ENCODE data around the gene RMI2.
A peak's percentile ranks its signal among the peaks of the same experiment; 100 is the strongest.

GRCh38 chr16:11396241-11397048 lies 51.2 kb downstream of the RMI2 start:
- TF ChIP-seq, protein P1, sequence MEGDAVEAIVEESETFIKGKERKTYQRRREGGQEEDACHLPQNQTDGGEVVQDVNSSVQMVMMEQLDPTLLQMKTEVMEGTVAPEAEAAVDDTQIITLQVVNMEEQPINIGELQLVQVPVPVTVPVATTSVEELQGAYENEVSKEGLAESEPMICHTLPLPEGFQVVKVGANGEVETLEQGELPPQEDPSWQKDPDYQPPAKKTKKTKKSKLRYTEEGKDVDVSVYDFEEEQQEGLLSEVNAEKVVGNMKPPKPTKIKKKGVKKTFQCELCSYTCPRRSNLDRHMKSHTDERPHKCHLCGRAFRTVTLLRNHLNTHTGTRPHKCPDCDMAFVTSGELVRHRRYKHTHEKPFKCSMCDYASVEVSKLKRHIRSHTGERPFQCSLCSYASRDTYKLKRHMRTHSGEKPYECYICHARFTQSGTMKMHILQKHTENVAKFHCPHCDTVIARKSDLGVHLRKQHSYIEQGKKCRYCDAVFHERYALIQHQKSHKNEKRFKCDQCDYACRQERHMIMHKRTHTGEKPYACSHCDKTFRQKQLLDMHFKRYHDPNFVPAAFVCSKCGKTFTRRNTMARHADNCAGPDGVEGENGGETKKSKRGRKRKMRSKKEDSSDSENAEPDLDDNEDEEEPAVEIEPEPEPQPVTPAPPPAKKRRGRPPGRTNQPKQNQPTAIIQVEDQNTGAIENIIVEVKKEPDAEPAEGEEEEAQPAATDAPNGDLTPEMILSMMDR (IDR thresholded peaks at IDR 0.05; ENCODE audit: insufficient read depth, low read length, poor library complexity, severe bottlenecking), result peak; percentile 92
- no peak for TF ChIP-seq EZH2phosphoT487 (conservative IDR thresholded peaks at IDR 0.05; ENCODE audit: low read length)

Measured in SU-DHL-6 (cell line).